ENCODE measurements around the gene PLA2G2F.

DNA sequence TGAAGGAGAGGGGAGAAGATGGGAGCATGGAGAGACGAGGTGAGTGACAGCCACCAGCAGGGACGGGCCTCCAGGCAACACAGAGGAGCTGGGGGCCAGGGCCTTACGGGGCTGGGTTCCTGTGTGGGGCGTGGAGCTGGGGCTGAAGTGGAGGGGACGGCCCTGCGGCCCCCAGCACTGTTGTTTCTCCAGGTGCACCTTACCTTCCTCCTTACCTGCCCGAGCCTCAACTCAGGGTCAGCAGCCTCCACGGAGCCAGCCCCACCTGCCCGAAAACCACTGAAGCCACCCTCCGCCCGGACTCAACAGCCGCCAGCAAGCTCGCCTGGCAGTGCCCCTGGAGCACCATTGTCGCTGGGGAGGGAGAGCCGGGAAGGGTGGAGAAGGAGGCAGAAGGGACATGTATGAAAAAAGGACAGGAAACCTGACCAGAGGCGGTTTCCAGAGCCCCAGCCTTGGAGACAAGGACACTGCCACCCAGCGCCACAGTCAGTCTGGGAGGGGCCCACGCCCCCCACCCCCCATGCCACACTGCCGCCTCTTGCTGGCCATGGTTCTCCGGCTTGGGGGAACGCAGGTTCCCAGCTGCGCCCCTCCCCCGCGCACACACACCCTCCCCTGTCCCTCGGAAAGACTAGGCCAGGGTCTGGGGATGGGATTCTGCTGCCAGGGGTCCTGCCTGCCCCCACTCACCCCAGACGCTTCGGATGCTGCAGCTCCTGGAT is 10.6 kb downstream of the PLA2G2F start:
- no peak for TF ChIP-seq CTCF (IDR thresholded peaks at IDR 0.05)
- no peak for TF ChIP-seq EP300 (IDR thresholded peaks at IDR 0.05)
